HFFc6 (cell line): ENCODE results near the gene FNIP1. TPM values are rescaled to one million over a fixed set of nuclear protein-coding genes. Genes with fewer than 3 reads are reported as not detected.
"Not testable (repeated sequence)": the region's sequence is repeated elsewhere in the genome, so short reads cannot be mapped to it uniquely, and the experiment has no call there.

Experiments
- DNase-seq: peaks from one replicate; pipeline ENCODE4 v3.0.0-alpha.2; 2018
- H3K27ac Mint-ChIP-seq: 2 replicates; pipeline ENCODE4 v1.8.0; 2020; ENCODE audit warnings: mild to moderate bottlenecking, mixed read lengths
- H3K27me3 Mint-ChIP-seq: 2 replicates; pipeline ENCODE4 v1.8.0; 2021; ENCODE audit warnings: mild to moderate bottlenecking, moderate library complexity, mixed read lengths; ENCODE audit not compliant: insufficient read depth
- H3K36me3 Mint-ChIP-seq: 2 replicates; pipeline ENCODE4 v1.8.0; 2021; ENCODE audit warnings: low read depth, mixed read lengths
- H3K4me1 Mint-ChIP-seq: 2 replicates; pipeline ENCODE4 v1.8.0; 2020; ENCODE audit warnings: low read depth, mixed read lengths
- H3K4me3 Mint-ChIP-seq: 2 replicates; pipeline ENCODE4 v1.8.0; 2020; ENCODE audit warnings: mild to moderate bottlenecking, moderate library complexity, mixed read lengths
- H3K9me3 Mint-ChIP-seq: 2 replicates; pipeline ENCODE4 v1.8.0; 2020; ENCODE audit warnings: mild to moderate bottlenecking, mixed read lengths
- total RNA-seq, 6 experiments: library from RNA; stranded (reverse); fragmentation: NEBNext Ultra II Directional; extraction: Animal tissue kit (Norgen Biotek cat#: 25700); gene quantifications; 2 replicates in 1 of 6; 3 replicates in 5 of 6; pipeline ENCODE4 v1.2.3, GENCODE V29; 2021
- TF ChIP-seq, protein P1 (sequence below): fragments of 200-600 bp; sonication (generic); IDR thresholded peaks from 2 replicates; pipeline ENCODE4 v1.5.0; 2021; ENCODE audit warnings: antibody characterized with exemption, mild to moderate bottlenecking

Gene FNIP1
- total RNA-seq, 6 experiments from 2014 or later, result 19.9 to 24.8 (median 22.1) TPM

DNA sequence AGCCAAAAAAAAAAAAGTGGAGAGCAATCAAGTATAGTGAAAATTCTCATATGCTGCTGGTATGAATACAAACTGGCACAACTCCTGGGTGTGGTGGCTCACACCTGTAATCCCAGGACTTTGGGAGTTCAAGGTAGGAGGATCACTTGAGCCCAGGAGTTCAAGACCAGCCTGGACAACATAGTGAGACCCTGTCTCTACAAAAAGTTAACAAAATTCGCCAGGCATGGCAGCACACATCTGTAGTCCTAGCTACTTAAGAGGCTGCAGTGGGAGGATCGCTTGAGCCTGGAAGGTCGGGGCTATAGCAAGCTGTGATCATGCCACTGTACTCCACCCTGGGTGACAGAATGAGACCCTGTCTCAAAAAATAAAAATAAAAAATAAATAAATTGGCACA is 51.7 kb downstream of the FNIP1 start:
- no peak for DNase-seq
- no peak overlapping the region for H3K4me3 Mint-ChIP-seq
- H3K9me3 Mint-ChIP-seq, result no peaks in the 10 kb centered on the region
- H3K27ac Mint-ChIP-seq, result no peak overlapping the region
- H3K36me3 Mint-ChIP-seq, result peaks cover 45% of the 10 kb centered on the region
- H3K4me1 Mint-ChIP-seq, result peaks cover 46% of the 10 kb centered on the region
- TF ChIP-seq, protein P1, sequence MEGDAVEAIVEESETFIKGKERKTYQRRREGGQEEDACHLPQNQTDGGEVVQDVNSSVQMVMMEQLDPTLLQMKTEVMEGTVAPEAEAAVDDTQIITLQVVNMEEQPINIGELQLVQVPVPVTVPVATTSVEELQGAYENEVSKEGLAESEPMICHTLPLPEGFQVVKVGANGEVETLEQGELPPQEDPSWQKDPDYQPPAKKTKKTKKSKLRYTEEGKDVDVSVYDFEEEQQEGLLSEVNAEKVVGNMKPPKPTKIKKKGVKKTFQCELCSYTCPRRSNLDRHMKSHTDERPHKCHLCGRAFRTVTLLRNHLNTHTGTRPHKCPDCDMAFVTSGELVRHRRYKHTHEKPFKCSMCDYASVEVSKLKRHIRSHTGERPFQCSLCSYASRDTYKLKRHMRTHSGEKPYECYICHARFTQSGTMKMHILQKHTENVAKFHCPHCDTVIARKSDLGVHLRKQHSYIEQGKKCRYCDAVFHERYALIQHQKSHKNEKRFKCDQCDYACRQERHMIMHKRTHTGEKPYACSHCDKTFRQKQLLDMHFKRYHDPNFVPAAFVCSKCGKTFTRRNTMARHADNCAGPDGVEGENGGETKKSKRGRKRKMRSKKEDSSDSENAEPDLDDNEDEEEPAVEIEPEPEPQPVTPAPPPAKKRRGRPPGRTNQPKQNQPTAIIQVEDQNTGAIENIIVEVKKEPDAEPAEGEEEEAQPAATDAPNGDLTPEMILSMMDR, result no peak
- no peaks in the 10 kb centered on the region for H3K27me3 Mint-ChIP-seq

DNA sequence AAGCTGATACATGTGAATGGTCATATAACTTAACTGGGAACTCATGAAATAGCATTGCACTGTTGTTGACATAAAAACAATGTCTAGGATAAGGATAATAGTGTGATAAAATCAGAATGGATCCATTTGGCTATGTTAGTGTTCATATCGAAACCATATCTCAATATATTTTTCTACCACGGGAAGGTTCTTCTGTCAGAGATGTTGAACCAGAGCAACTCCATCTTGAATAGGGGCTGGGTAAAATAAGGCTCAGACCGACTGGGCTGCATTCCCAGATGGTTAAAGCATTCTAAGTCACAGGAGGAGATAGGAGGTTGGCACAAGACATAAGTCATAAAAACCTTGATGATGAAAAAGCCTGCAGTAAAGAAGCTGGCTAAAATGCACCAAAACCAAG is 56.3 kb downstream of the FNIP1 start:
- H3K36me3 Mint-ChIP-seq, result peaks cover 59% of the 10 kb centered on the region
- TF ChIP-seq, protein P1, result no peak

DNA sequence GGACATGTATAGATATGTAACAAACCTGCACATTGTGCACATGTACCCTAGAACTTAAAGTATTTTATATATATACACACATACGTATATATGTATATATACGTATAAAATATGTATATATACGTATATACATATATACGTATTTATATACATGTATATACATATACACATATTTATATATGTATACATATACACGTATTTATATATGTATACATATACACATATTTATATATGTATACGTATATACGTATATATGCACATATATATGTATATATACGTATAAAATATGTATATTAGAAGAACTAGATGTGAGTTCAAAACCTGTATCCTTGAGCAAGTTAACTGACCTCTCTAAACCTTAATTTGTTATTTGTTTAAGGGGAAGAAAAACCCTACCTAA is 61.4 kb downstream of the FNIP1 start:
- Mint-ChIP-seq H3K27me3 (no peaks in the 10 kb centered on the region; the same call in 1 of the 2 replicates), H3K36me3 (peaks cover 52% of the 10 kb centered on the region), H3K4me1 (no peaks in the 10 kb centered on the region), H3K27ac (no peak overlapping the region), H3K4me3 (no peak overlapping the region), H3K9me3 (no peaks in the 10 kb centered on the region)
- TF ChIP-seq, protein P1, result no peak
- DNase-seq, result no peak

More for the DNA sequence above, 56.3 kb downstream of the FNIP1 start:
- no peaks in the 10 kb centered on the region; the same call in 1 of the 2 replicates for H3K27me3 Mint-ChIP-seq
- no peak for DNase-seq
- H3K27ac Mint-ChIP-seq, result no peak overlapping the region
- H3K4me1 Mint-ChIP-seq, result peaks cover 6% of the 10 kb centered on the region
- H3K9me3 Mint-ChIP-seq, result no peaks in the 10 kb centered on the region
- H3K4me3 Mint-ChIP-seq, result no peak overlapping the region

DNA sequence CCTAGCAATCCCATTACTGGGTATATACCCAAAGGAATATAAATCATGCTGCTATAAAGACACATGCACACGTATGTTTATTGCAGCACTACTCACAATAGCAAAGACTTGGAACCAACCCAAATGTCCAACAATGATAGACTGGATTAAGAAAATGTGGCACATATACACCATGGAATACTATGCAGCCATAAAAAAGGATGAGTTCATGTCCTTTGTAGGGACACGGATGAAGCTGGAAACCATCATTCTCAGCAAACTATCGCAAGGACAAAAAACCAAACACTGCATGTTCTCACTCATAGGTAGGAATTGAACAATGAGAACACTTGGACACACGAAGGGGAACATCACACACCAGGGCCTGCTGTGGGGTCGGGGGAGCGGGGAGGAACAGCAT is 61.9 kb downstream of the FNIP1 start:
- not testable (repeated sequence) for H3K27me3 Mint-ChIP-seq, H3K4me3 Mint-ChIP-seq, DNase-seq, H3K4me1 Mint-ChIP-seq, H3K9me3 Mint-ChIP-seq, H3K27ac Mint-ChIP-seq
- H3K36me3 Mint-ChIP-seq, result peaks cover 50% of the 10 kb centered on the region

DNA sequence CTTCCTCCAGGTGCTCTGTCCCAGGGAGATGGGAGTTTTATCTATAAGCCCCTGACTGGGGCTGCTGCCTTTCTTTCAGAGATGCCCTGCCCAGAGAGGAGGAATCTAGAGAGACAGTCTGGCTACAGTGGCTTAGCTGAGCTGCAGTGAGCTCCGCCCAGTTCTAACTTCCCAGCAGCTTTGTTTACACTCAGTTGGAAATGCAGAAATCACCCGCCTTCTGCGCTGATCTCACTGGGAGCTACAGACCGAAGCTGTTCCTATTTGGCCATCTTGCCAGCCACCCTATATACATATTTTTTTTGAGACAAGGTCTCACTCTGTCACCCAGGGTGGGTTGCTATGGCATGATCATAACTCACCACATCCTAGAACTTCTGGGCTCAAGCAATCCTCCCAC is 67.5 kb downstream of the FNIP1 start:
- H3K4me1 Mint-ChIP-seq, H3K27ac Mint-ChIP-seq, H3K27me3 Mint-ChIP-seq, H3K4me3 Mint-ChIP-seq, DNase-seq: not testable (repeated sequence)
- H3K9me3 Mint-ChIP-seq, result peaks cover 25% of the 10 kb centered on the region
- H3K36me3 Mint-ChIP-seq, result peaks cover 54% of the 10 kb centered on the region

DNA sequence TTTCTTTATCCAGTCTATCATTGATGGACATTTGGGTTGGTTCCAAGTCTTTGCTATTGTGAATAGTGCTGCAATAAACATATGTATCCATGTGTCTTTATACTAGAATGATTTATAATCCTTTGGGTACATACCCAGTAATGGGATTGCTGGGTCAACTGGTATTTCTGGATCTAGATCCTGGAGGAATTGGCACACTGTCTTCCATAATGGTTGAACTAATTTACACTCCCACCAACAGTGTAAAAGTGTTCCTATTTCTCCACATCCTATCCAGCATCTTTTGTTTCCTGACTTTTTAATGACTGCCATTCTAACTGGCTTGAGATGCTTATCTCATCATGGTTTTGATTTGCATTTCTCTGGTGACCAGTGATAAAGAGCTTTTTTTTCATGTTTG is 72.7 kb downstream of the FNIP1 start:
- peaks cover 59% of the 10 kb centered on the region for H3K36me3 Mint-ChIP-seq
- H3K9me3 Mint-ChIP-seq, result peaks cover 25% of the 10 kb centered on the region
- H3K4me1 Mint-ChIP-seq, H3K27me3 Mint-ChIP-seq, H3K27ac Mint-ChIP-seq, DNase-seq, H3K4me3 Mint-ChIP-seq: not testable (repeated sequence)

DNA sequence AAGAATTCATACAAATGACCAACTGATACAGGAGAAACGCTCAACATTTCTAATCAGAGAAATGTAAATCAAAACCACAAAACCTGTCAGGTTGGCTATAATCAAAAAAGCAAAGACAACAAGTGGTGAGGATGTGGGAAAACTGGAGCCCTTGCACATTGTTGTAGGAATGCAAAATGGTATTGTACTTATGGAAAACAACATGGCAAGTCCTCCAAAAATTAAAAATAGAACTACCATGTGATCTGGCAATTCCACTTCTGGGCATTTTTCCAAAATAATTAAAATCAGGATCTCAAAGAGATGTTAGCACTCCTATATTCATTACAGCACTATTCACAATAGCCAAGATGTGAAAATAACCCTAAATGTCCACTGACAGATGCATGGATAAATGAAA is 76.1 kb downstream of the FNIP1 start:
- no peaks in the 10 kb centered on the region; the same call in 1 of the 2 replicates for H3K27me3 Mint-ChIP-seq
- H3K4me3 Mint-ChIP-seq, result no peak overlapping the region
- no peak overlapping the region for H3K27ac Mint-ChIP-seq
- DNase-seq, result no peak
- 0 out of 2 replicates have a peak, but pooled peaks cover 5% of the 10 kb centered on the region for H3K4me1 Mint-ChIP-seq
- TF ChIP-seq, protein P1, result no peak
- no peaks in the 10 kb centered on the region for H3K9me3 Mint-ChIP-seq
- peaks cover 42% of the 10 kb centered on the region for H3K36me3 Mint-ChIP-seq
